Panc1 (cell line): ENCODE data around the gene JAK2. TPM values are rescaled to one million over a fixed set of nuclear protein-coding genes. Genes with fewer than 3 reads are reported as not detected.

Source experiments
- ATAC-seq: fragments of 200-7000 bp; cut with Tn5 transposase; 2 replicates; pipeline ENCODE4 v1.9.1; 2020; ENCODE audit warnings: mild to moderate bottlenecking, moderate library complexity
- BruUV-seq: library from RNA; stranded (reverse); fragments of 400-500 nt; replicated peaks from 2 replicates; lab custom pipeline; 2021; lab: Mats Ljungman, UMichigan
- CTCF ChIA-PET: fragments of 300-600 bp; sonication (Branson Sonifier 250); formaldehyde crosslinking; loops from one replicate; lab custom pipeline; 2022; ENCODE audit warnings: antibody characterized with exemption; lab: Charles Lee
- POLR2A ChIA-PET: fragments of 300-600 bp; sonication (Branson Sonifier 250); formaldehyde crosslinking; loops from one replicate; lab custom pipeline; 2022; ENCODE audit warnings: antibody characterized with exemption; lab: Charles Lee
- DNase-seq: peaks from one replicate; pipeline ENCODE4 v3.0.0-alpha.2; 2010; ENCODE audit warnings: low read depth, low spot score
- H3K27ac ChIP-seq: 2 replicates; pipeline ENCODE4 v1.5.1; 2011; ENCODE audit warnings: mild to moderate bottlenecking, low read length, inconsistent platforms
- H3K27me3 ChIP-seq: fragments of 200-500 bp; sonication (Bioruptor generic); 2 replicates; pipeline ENCODE4 v1.6.0; 2014; ENCODE audit warnings: low read length, inconsistent platforms; ENCODE audit not compliant: control insufficient read depth, insufficient read depth
- H3K36me3 ChIP-seq: fragments of 200-500 bp; sonication (Bioruptor generic); 2 replicates; pipeline ENCODE4 v1.5.1; 2014; ENCODE audit warnings: inconsistent platforms, mild to moderate bottlenecking, low read length, moderate library complexity; ENCODE audit not compliant: control insufficient read depth, insufficient read depth
- H3K4me1 ChIP-seq: 2 replicates; pipeline ENCODE4 v1.5.1; 2011; ENCODE audit warnings: inconsistent platforms, mild to moderate bottlenecking, low read length, moderate library complexity; ENCODE audit not compliant: control insufficient read depth, insufficient read depth
- H3K4me3 ChIP-seq, 2 experiments: 2 replicates each; pipeline ENCODE4 v1.5.1; 2011 to 2012; ENCODE audit warnings: low read depth in 2 of 2, low read length in 2 of 2, mild to moderate bottlenecking in 2 of 2, inconsistent platforms in 1 of 2, moderate library complexity in 1 of 2
- H3K9me3 ChIP-seq: fragments of 200-500 bp; sonication (Bioruptor generic); 2 replicates; pipeline ENCODE4 v1.5.1; 2014; ENCODE audit warnings: low read depth, mild to moderate bottlenecking, inconsistent platforms, low read length, moderate library complexity; ENCODE audit not compliant: control insufficient read depth, insufficient read depth
- POLR2AphosphoS5 ChIP-seq: IDR thresholded peaks from 2 replicates; pipeline ENCODE4 v1.6.1; 2012; ENCODE audit warnings: mild to moderate bottlenecking, low read depth, low read length, moderate library complexity
- SIN3A ChIP-seq: IDR thresholded peaks from 2 replicates; pipeline ENCODE4 v1.6.1; 2012; ENCODE audit warnings: low read depth, mild to moderate bottlenecking, low read length, moderate library complexity, borderline replicate concordance; ENCODE audit not compliant: insufficient read depth
- TCF7L2 ChIP-seq: IDR thresholded peaks from 2 replicates; pipeline ENCODE4 v1.6.1; 2011; ENCODE audit warnings: mild to moderate bottlenecking, low read depth, low read length, inconsistent platforms
- in situ Hi-C: cut with HindIII; loops from 2 replicates; pipeline ENCODE4 v1.10.0; 2016; ENCODE audit warnings: low sequenced_read_pairs, low pct_unique_long_range_greater_than_20kb
- intact Hi-C: fragments of 100-400 bp; cut with micrococcal nuclease; formaldehyde crosslinking; loops from one replicate; pipeline ENCODE4 v1.10.0; 2022; ENCODE audit not compliant: unreplicated experiment
- total RNA-seq: library from RNA; stranded (reverse); gene quantifications from one replicate; pipeline ENCODE4 v1.2.1, GENCODE V29; 2021; ENCODE audit not compliant: unreplicated experiment
- TF ChIP-seq, protein P1 (sequence below), 2 experiments: IDR thresholded peaks; 2 replicates each; pipeline ENCODE4 v1.6.1; 2011 to 2012; ENCODE audit warnings: low read depth in 2 of 2, control low read depth in 1 of 2, low read length in 1 of 2, mild to moderate bottlenecking in 1 of 2, moderate library complexity in 1 of 2; ENCODE audit not compliant: insufficient read depth in 1 of 2
- TF ChIP-seq, protein P2 (sequence below): fragments of 450-650 bp; IDR thresholded peaks from 2 replicates; pipeline ENCODE4 v1.5.1; 2017; ENCODE audit warnings: mild to moderate bottlenecking

JAK2 gene
- total RNA-seq, 1 experiment from 2014 or later: 2.3 TPM

DNA sequence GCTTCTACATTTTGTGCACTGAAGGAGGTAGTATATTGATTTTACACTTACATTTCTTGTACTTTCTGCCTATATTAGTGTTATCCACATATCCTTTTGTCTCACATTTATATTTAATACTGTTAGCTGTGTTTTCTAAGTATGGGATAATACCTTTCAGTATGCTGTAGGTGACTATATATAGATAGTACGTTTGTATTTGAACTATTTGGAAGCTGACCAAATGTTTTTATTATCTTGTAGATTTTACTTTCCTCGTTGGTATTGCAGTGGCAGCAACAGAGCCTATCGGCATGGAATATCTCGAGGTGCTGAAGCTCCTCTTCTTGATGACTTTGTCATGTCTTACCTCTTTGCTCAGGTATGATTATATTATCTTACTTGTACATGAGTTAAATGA lies 59.1 kb downstream of the JAK2 start:
- ATAC-seq (no peak), DNase-seq (no peak)
- Histone ChIP-seq H3K9me3 (no peaks in the 10 kb centered on the region), H3K27me3 (no peaks in the 10 kb centered on the region), H3K27ac (no peak overlapping the region), H3K36me3 (no peaks in the 10 kb centered on the region), H3K4me1 (no peaks in the 10 kb centered on the region), H3K4me3 (no peak overlapping the region)
- CTCF ChIA-PET: no interaction called here
- in situ Hi-C loops: no loop called here
- intact Hi-C loops: no loop called here
- no TSS peak for BruUV-seq
- TF ChIP-seq, protein P1, sequence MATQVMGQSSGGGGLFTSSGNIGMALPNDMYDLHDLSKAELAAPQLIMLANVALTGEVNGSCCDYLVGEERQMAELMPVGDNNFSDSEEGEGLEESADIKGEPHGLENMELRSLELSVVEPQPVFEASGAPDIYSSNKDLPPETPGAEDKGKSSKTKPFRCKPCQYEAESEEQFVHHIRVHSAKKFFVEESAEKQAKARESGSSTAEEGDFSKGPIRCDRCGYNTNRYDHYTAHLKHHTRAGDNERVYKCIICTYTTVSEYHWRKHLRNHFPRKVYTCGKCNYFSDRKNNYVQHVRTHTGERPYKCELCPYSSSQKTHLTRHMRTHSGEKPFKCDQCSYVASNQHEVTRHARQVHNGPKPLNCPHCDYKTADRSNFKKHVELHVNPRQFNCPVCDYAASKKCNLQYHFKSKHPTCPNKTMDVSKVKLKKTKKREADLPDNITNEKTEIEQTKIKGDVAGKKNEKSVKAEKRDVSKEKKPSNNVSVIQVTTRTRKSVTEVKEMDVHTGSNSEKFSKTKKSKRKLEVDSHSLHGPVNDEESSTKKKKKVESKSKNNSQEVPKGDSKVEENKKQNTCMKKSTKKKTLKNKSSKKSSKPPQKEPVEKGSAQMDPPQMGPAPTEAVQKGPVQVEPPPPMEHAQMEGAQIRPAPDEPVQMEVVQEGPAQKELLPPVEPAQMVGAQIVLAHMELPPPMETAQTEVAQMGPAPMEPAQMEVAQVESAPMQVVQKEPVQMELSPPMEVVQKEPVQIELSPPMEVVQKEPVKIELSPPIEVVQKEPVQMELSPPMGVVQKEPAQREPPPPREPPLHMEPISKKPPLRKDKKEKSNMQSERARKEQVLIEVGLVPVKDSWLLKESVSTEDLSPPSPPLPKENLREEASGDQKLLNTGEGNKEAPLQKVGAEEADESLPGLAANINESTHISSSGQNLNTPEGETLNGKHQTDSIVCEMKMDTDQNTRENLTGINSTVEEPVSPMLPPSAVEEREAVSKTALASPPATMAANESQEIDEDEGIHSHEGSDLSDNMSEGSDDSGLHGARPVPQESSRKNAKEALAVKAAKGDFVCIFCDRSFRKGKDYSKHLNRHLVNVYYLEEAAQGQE (IDR thresholded peaks at IDR 0.05; ENCODE audit: insufficient read depth in 1 of 2, low read depth in 2 of 2, low read length in 1 of 2): no peak
- no peak for TF ChIP-seq POLR2AphosphoS5
- no peak for TF ChIP-seq SIN3A
- TF ChIP-seq, protein P2, sequence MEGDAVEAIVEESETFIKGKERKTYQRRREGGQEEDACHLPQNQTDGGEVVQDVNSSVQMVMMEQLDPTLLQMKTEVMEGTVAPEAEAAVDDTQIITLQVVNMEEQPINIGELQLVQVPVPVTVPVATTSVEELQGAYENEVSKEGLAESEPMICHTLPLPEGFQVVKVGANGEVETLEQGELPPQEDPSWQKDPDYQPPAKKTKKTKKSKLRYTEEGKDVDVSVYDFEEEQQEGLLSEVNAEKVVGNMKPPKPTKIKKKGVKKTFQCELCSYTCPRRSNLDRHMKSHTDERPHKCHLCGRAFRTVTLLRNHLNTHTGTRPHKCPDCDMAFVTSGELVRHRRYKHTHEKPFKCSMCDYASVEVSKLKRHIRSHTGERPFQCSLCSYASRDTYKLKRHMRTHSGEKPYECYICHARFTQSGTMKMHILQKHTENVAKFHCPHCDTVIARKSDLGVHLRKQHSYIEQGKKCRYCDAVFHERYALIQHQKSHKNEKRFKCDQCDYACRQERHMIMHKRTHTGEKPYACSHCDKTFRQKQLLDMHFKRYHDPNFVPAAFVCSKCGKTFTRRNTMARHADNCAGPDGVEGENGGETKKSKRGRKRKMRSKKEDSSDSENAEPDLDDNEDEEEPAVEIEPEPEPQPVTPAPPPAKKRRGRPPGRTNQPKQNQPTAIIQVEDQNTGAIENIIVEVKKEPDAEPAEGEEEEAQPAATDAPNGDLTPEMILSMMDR: no peak
- TF ChIP-seq TCF7L2: no peak
- POLR2A ChIA-PET: no interaction called here

DNA sequence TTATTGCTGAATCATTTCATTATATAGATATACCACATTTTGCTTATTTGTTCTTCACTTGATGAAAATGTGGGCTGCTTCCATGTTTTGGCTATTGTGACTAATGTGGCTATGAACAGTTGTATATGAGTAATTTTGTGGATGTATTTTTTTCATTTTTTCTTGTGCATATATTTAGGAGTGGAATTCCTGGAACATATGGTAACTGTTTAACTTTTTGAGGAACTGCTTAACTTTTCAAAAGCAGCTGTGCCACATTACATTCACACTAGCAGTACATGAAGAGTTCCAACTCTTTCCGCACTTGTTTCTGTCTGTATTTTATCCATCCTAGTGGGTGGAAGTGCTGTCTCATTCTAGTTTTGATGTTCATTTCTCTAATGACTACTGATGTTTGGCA lies 67.8 kb downstream of the JAK2 start:
- BruUV-seq: no TSS peak
- H3K27ac ChIP-seq: no peak overlapping the region
- ChIA-PET POLR2A (no interaction called here), CTCF (no interaction called here)
- DNase-seq: no peak
- no peak overlapping the region for H3K4me3 ChIP-seq
- H3K36me3 ChIP-seq: no peaks in the 10 kb centered on the region; the same call in 1 of the 2 replicates
- intact Hi-C loops: no loop called here
- in situ Hi-C loops: no loop called here
- no peaks in the 10 kb centered on the region for H3K9me3 ChIP-seq
- TF ChIP-seq SIN3A (no peak), TCF7L2 (no peak), POLR2AphosphoS5 (no peak)
- TF ChIP-seq, protein P1 (IDR thresholded peaks at IDR 0.05; ENCODE audit: insufficient read depth in 1 of 2, low read depth in 2 of 2, low read length in 1 of 2): no peak
- TF ChIP-seq, protein P2: no peak
- H3K4me1 ChIP-seq: no peaks in the 10 kb centered on the region
- H3K27me3 ChIP-seq: no peaks in the 10 kb centered on the region
- no peak for ATAC-seq
